NCI-H748 treated with DMSO at 0.1 percent for 48 hours (cell line): ENCODE data around the gene TCF7L1.
"Not testable (repeated sequence)": the region's sequence is repeated elsewhere in the genome, so short reads cannot be mapped to it uniquely, and the experiment has no call there.

Experiments used
- DNase-seq: peaks from one replicate; lab custom pipeline; 2025; lab: John Stamatoyannopoulos, UW

The TCF7L1 gene

DNA sequence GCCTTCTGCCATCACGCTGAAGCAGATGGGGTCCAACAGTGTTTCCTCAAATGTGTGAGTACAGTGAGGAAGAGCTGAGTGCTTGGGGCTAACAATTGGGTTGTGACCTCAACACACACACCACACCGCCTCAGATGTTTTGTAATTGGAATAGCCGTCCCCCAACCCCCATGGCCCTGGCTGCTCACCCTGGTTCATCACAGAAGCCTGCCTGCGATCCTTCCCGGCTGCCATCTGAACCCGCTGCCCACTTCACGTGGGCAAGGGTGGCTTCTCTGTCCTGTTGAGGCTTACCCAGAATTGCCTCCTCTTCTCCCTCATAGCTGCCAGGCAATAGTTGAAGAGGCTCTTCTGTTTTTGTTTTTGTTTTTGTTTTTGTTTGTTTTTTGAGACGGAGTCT is 150.4 kb downstream of the TCF7L1 start:
- no peak for DNase-seq

DNA sequence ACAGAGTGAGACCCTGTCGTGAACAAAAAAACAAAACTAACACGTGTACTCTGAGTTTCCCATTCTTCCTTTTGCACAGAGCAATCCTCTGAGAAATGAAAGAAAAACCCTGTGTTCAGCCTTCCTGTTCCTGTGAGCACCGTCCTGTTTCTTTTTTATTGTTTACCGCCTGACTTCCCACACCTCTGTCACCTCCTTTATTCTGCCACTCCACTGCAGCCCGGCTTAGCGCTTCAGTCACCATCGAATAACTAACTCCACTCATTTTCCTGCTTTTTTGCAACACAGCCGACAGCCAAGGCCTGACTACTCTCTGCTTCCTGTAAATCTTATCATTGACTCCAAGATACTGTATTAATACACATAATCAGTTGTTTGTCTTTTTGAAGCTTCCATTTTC is 153.7 kb downstream of the TCF7L1 start:
- no peak for DNase-seq

DNA sequence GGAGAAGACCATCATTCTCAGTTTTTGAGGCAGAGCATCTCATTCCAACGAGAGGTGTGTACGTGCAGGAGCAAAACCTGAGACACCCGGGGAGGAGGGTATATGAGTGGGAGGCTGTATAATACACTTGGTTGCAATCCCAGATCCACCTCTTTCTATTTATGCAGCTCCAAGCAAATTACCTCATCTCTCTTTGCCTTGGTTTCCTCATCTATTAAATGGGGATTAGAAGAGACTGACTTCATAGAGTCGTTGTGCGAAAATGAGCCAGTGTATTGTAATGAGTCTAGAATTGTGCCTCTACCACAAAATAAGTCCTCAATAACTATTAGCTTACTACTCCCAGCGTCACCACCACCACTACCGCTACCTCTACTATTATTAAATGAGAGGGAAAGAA is 154.5 kb downstream of the TCF7L1 start:
- DNase-seq, result no peak

DNA sequence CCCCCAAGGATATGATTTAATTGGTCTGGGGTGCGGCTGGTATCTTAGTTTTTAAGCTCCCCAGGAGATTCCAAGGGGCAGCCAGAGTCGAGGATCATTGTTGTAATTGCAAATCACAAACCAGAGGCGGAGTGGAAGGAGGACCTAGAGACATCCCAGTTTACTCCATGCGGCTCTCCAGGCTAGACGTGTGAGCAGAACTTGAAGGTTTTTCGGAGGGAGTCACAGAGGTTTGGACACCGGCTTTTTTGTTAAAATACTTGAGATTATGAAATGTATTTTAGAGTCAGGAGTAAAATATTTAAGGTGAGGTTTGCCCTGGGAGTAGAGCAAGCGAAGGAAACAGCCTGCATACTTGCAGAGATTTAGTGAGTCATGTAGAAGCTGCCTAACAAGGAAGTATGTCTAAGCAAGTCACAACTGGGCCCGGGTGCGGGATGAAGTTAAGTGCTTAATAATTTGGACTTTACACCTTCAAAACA is 155.1 kb downstream of the TCF7L1 start:
- DNase-seq, result no peak

DNA sequence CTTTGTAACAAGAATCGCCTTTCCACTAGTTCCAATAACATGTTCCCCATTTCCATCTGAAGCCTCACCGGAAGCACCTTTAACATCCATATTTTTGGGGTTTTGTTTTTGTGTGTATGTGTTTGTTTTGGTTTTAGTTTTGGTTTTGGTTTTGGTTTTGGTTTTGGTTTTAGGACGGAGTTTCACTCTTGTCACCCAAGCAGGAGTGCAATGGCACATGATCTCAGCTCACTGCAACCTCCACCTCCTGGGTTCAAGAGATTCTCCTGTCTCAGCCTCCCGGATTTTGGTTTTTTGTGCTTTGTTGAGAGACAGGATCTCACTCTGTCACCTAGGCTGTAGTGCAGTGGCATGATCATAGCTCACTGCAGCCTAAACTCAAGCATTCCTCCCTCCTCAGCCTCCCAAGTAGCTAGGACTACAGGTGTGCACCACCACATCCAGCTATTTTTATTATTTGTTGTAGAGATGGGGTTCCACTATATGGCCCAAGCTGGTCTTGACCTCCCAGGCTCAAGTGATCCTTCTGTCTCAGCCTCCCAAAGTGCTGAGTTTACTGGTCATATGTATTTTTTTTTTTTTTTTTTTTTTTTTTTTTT is 158.3 kb downstream of the TCF7L1 start:
- no peak for DNase-seq

DNA sequence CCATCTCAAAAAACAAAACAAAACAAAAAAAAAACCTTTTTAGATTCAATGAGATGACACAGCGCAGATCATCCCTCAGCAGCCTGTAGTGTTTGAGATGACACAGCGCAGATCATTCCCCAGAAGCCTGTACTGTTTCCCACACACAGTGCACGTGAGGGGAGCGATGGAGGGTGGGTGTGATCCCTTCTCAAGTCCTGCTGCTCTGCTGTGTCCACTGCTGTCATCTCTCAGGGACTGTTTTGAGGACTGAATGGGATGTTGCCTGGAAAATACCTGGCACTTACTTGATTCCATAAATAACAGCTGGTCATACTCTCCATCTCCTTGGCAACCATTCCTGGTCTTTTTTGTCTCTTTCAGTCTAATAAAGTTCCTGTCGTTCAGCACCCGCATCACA is 168.9 kb downstream of the TCF7L1 start:
- no peak for DNase-seq

DNA sequence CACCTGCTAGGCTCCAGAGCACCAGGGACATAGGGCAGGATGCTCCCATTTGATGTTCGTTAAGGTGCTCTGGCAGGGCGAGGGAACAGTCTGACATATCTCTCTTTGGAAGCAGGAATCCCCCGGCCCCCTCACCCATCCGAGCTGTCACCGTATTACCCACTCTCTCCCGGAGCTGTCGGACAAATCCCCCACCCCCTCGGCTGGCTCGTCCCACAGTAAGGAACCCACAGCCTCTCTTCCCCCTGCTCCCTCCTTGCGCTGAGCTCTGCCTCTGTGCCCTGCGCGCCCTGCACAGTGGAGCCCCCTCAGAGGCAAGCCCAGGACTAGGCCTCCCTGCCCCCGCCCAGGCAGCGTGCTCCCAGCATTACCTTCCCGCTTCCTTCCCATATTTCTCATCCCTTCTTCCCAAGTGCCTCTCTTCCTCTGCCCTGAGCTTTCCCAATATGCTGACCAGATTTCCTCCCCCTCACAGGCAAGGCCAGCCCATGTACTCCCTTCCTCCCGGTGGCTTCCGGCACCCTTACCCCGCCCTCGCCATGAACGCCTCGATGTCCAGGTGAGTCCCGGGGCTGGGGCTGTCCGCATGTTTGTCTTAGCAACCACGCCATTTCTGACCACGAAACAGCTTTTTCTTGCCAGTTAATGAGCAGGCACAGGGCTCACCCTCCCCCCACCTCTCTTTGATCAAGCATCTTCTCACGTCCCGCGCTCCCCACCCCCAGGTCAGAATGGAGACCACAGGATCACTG is 170.8 kb downstream of the TCF7L1 start:
- no peak for DNase-seq

DNA sequence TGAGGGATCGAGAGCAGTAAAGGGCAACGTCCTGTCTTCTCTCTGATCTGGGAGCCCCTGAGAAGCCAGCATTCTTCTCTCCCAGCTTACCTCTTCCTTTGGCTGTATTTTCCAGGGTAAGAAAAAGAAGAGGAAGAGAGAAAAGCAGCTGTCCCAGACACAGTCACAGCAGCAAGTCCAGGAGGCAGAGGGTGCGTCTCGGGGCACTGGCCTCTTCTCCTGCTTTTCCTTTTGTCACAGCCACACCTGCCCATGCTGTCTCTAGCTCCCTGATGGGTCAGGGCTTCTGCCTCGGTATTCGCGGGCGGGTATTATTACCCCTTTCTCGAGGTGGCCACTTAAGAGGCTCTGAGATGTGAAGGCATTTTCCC is 174.3 kb downstream of the TCF7L1 start:
- DNase-seq, result no peak

DNA sequence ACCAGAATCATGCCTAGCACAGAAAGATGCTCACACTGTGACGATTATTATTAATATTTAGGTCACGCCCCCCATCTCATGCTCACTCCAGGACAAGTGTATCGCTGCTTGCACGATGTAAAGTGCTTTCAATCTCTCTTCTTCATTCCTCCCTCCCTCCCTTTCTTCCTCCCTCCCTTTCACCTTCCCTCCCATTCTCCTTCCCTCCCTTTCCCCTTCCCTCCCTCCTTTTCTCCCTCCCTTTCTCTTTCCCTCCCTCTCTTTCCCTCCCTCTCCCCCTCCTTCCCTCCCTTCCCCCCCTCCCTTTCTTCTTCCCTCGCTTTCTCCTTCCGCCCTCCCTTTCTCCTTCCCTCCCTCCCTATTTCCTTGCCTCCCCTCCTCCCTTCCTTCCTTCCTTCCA is 175.0 kb downstream of the TCF7L1 start:
- DNase-seq, result no peak

DNA sequence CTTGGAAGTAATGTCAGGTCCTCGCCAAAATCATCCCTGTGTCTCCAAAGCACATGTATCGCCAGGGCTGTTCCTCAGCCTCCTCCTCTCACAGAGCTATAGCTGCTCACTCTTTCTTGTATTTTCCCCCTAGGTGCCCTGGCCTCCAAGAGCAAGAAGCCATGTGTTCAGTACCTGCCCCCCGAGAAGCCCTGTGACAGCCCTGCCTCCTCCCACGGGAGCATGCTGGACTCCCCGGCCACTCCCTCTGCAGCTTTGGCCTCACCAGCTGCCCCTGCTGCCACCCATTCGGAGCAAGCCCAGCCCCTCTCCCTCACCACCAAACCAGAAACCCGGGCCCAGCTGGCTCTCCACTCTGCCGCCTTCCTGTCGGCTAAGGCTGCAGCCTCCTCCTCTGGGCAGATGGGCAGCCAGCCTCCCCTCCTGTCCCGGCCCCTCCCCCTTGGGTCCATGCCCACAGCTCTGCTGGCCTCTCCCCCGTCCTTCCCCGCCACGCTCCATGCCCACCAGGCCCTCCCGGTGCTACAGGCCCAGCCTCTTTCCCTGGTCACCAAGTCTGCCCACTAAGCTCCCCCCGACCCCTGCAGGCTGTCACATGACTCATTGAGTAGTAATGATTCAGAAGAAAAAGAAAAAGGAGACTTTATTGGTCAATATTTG is 175.8 kb downstream of the TCF7L1 start:
- DNase-seq, result no peak

DNA sequence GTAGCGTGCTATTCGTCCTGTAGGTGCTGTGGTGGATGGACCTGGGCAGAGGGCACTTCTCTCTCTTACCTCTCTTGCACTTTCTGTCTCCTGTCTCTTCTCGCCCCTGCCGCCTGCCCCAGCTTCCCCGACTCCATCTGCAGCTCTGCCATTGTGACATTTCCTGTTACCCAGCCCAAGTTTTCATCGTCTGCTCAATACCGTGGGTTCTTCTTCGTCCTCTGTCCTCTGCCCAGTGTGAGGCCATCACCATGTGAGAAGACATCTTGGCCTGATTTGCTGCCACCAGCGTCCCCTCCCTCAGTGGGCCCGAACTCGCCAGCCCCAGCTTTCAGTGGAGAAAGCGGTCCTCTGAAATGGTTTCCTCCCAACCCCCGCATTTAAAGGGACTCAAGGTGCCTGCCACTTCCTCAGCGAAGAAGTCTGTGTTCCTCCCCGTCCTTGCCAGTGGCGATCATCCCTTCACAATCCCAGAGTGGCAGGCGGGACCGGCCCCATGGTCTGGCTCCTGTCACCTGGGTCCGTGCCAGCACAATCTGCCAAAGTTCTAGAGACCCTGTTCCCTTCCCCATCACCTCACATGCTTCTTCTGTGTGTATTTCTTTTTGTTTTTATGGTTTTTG is 176.6 kb downstream of the TCF7L1 start:
- DNase-seq, result no peak

DNA sequence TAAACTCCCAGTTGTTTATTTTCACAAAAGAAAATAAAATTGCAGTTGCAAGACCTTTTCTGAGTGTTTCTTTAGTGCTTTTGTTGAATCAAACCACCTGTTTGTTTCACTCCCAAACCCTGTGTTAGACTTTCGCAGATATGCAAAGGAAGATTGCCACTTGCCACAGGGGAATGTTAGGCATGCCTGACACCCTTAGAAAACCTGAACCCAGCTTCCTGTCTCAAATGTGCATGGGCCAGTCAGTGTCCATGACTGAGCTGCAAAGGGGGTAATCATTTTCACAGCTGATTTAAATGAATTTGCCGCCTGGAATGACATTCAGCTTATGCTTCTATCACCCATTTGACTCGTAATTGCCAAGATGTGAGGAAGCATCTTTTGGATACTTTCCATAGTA is 177.1 kb downstream of the TCF7L1 start:
- DNase-seq, result no peak

DNA sequence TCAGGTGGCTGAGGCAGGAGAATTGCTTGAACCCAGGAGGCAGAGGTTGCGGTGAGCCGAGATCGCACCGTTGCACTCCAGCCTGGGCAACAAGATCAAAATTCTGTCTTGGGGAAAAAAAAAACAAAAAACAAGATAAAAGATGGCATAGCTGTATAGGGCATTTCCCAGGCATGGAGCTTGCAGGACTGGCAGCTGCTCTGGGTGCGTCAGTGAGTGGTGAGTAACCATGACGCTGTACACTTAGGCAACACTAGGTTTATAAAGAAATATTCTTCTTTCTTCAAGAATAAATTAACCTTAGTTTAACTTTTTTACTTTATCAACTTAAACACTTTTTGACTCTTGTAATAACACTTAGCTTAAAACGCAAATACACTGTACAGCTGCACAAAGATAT is 179.2 kb downstream of the TCF7L1 start:
- DNase-seq, result no peak

DNA sequence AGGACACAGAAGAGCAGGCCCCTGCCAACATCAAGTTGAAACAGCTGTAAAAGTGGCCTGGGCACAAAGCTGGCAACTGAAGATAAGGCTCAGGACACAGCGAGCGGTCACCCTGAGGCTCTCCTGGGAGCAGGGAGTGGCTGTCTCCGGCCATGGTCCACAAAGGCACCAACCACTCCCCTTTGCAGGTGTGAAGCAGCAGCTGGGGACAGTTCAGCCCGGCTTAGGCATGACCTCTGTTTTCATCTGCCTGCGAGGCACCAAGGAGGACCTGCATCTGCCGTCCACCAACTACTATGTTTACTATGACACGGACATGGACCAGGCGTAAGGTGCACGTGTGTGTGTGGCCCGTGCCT is 181.7 kb downstream of the TCF7L1 start:
- DNase-seq, result no peak

DNA sequence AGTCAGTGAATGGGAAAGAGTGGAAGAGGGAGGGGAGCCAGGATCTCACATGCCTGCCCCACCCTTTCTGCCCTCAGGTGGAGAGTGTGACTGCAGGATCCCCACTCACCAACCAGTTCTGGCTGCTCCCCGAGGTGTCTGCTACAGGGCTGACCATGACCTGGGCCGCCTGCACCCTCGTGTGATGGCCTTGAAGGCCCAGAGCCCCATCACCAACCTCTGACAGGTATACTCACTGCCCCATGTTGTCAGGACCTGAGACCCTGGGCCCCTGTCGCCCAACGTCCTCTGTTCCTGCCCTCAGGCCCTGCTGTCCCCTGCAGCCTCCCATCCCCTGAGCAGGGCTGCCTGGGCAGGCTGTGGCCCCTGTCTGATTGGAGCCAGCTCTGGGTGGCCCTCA is 182.7 kb downstream of the TCF7L1 start:
- not testable (repeated sequence) for DNase-seq

DNA sequence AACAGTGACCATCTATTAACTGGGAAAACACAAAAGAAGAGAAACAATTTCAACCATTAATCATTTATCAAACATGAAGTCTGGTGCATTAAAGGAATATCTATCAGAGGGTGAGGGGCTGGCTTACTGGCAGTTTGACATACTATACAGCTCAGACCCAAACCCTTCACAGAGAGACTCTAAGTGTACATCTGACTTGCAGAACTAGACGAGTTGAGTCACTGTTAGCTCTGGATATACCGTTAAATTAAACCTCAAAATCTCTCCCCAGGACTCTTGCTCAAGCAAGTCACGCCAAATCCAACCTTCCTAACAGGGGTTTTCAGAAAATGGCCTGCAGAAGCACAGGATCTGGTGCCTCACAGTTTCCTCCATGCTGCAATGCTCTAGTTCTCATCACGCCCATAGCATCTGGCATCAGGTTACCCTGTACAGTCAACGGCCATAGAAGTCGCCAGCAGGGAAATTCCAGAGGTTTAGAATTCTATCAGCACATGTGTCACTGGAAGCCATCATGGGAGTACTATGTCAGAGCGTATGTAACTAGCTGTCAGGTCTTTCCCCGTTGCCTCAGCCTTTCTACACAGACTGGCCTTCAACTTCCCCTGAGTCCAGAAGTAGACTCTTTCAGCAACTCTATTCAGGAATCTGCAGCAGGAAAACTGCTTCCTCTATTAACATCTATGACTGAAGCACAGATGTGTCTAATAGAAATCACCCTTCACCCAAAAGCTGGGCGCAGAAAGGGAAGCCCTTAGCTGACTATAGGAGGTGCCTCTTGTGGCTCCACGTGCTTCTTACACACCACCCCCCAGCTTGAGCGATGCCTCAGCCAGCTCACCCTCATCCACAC is 185.3 kb downstream of the TCF7L1 start:
- DNase-seq, result no peak

DNA sequence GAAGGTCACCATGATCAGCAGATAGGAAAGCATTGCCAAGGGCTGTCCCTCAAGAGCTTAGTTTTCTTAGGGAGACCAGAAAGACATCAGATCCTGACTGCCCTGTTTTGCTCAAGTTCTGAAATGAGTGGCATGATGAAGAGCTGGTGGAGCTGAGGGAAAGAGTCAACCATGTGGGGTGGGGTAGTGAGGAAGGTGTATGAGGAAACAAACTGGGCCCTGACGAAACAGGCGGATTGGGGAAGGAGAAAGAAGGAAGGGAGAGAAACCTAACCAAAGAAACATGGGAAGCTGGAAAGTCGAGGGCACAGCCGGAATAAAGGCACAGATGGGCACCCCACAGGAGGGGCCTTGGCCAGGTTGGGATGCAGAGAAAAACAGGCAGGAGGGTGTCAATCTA is 186.6 kb downstream of the TCF7L1 start:
- DNase-seq, result no peak

DNA sequence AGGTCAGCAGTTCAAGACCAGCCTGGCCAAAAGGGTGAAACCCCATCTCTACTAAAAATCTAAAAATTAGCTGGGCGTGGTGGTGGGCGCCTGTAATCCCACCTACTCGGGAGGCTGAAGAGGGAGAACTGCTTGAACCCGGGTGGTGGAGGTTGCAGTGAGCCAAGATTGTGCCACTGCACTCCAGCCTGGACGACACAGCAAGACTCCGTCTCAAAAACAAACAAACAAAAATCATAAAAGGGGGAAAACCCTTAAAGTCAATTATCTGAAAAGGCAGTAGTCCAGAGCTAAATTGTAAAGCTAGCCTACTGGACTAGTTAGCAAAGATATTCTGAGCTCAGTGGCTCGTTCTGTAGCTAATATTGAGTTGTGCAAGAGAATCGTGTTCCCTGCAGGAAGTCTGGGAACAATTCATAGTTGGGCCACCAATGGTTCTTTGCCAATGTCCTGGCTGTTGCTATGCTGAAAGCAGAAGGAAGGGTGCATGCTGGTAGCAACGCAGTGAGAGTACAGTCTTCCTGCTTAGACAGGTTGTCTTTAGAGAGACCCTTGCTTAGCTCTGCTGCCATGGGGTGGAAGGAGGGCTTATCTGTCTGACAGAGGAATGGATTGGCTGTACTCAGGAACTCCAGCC is 190.3 kb downstream of the TCF7L1 start:
- DNase-seq, result no peak

DNA sequence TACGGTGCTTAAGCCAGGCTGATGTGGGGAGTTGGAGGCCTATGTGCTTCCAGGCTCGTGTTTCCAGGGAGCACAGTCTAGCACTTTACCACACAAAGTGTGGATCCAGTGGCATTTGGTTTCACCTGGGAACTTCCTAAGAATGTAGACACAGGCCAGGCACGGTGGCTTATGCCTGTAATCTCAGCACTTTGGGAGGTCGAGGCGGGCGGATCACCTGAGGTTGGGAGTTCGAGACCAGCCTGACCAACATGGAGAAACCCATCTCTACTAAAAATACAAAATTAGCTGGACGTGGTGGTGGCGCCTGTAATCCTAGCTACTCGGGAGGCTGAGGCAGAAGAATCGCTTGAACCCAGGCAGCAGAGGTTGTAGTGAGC is 190.8 kb downstream of the TCF7L1 start:
- DNase-seq, result not testable (repeated sequence)

DNA sequence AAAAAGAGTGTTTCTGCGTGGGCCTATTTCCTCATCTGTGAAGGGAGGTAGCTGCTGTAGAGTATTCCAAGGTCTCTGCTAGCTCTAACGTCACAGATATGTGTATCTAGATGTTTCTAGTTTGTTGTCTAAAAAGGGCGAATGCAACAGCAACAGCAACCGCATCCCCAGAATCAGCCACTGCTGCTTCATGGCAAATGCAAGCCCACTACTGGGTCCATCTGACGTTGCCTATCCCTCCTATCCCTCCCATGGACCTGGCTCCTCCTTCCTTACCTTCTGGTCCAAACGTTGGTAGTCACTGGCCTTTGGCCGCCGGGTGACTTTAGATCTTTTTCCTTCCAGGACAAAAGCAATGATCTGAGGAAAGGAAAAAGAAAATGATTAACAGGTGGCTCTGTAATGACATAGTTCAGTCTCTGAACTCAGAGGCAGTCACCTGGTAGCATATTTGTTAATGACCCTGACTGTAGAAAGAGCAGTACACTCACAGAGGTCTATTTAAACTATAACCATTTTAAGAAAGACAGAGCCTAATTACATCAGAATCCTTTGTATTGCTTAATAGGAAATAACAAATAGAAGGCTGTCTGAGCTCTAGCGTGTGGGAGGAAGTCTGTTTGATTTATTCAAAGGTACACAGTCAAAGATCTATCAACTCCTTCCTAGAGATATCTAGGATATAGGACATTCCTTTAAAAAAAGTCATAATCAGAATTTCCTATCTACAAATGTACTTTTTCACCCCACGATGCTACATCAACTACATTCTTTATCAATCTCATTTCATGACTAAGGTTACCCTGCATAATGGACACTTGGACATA is 191.7 kb downstream of the TCF7L1 start:
- DNase-seq, result no peak

DNA sequence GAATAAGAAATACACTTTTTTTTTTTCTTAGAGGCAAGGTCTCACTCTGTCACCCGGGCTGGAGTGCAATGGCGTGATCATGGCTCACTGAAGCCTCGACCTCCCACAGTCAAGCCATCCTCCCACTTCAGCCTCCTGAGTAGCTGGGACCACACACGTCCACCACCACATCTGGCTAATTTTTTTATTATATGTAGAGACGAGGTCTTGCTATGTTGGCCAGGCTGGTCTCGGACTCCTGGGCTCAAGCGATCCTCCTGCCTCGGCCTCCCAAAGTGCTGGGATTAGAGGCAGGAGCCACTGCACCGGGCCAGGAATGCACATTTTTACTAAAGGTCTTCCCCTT is 192.2 kb downstream of the TCF7L1 start:
- no peak for DNase-seq
